ENCODE data around the gene HIRA. TPM values are rescaled to one million over a fixed set of nuclear protein-coding genes. Genes with fewer than 3 reads are reported as not detected.

HIRA gene
- total and polyA plus RNA-seq, 2 experiments from 2014 or later = 2.7 to 18.6 TPM

- no peaks in the 10 kb centered on the region for H3F3A ChIP-seq (ENCODE audit: insufficient read depth)
- H3K27ac ChIP-seq = no peak overlapping the region
- H3K4me2 ChIP-seq (ENCODE audit: unreplicated experiment) = no peak overlapping the region
- peaks cover 27% of the 10 kb centered on the region; the same call in 1 of the 2 replicates for H3K36me3 ChIP-seq (ENCODE audit: low read depth)
- no peaks in the 10 kb centered on the region for H3K79me2 ChIP-seq (ENCODE audit: insufficient read depth)
- H3K9ac ChIP-seq = no peak overlapping the region
- TF ChIP-seq EZH2 (IDR thresholded peaks at IDR 0.05; ENCODE audit: insufficient read depth, poor library complexity, severe bottlenecking) = no peak
- no peak for TF ChIP-seq EZH2phosphoT487 (IDR thresholded peaks at IDR 0.05; ENCODE audit: insufficient read depth, low read depth)
- H2AFZ ChIP-seq = no peak overlapping the region
- DNase-seq = no peak
- H4K20me1 ChIP-seq (ENCODE audit: insufficient read depth) = no peaks in the 10 kb centered on the region
- no peaks in the 10 kb centered on the region for H3K27me3 ChIP-seq (replicated peaks; ENCODE audit: insufficient read depth)
- H3K4me1 ChIP-seq (ENCODE audit: insufficient read depth) = no peaks in the 10 kb centered on the region
- 97 to 99% methylated on average over 9 of the region's 9 CpGs for WGBS, 2 experiments (ENCODE audit: low coverage in 1 of 2, low lambda C conversion rate in 2 of 2, missing lambda C conversion rate in 2 of 2)
- H3K9me3 ChIP-seq (ENCODE audit: low read depth) = no peaks in the 10 kb centered on the region
- H3K4me3 ChIP-seq = no peak overlapping the region
- in situ Hi-C loops (cut with MboI) = loop anchor here (10.0 kb wide), 1 partner anchor 64 kb away; no protein-coding TSS in a partner anchor
- no peaks in the 10 kb centered on the region for H3K9me2 ChIP-seq (ENCODE audit: insufficient read depth)
Measured at GRCh38 chr22:19350947-19351346, 80.6 kb downstream of the HIRA start.

- Histone ChIP-seq H3K4me1 (ENCODE audit: insufficient read depth) (no peaks in the 10 kb centered on the region), H3K27ac (no peak overlapping the region), H4K20me1 (ENCODE audit: insufficient read depth) (no peaks in the 10 kb centered on the region), H3K79me2 (ENCODE audit: insufficient read depth) (no peaks in the 10 kb centered on the region), H3K36me3 (ENCODE audit: low read depth) (peaks cover 32% of the 10 kb centered on the region; the same call in 1 of the 2 replicates), H3K4me3 (no peak overlapping the region), H3K4me2 (ENCODE audit: unreplicated experiment) (no peak overlapping the region), H3K9me3 (ENCODE audit: low read depth) (no peaks in the 10 kb centered on the region), H3K9ac (no peak overlapping the region), H2AFZ (no peak overlapping the region), H3F3A (ENCODE audit: insufficient read depth) (no peaks in the 10 kb centered on the region), H3K9me2 (ENCODE audit: insufficient read depth) (no peaks in the 10 kb centered on the region), H3K27me3 (replicated peaks; ENCODE audit: insufficient read depth) (no peaks in the 10 kb centered on the region)
- no peak for TF ChIP-seq EZH2 (IDR thresholded peaks at IDR 0.05; ENCODE audit: insufficient read depth, poor library complexity, severe bottlenecking)
- no peak for TF ChIP-seq EZH2phosphoT487 (IDR thresholded peaks at IDR 0.05; ENCODE audit: insufficient read depth, low read depth)
- in situ Hi-C loops (cut with MboI) = loop anchor here (10.0 kb wide), 1 partner anchor 64 kb away; no protein-coding TSS in a partner anchor
- DNase-seq = no peak
- WGBS, 2 experiments (ENCODE audit: low coverage in 1 of 2, low lambda C conversion rate in 2 of 2, missing lambda C conversion rate in 2 of 2) = 100% methylated on average over 1 of the region's 1 CpG
Measured at GRCh38 chr22:19350476-19350859, 81.1 kb downstream of the HIRA start.

DNA sequence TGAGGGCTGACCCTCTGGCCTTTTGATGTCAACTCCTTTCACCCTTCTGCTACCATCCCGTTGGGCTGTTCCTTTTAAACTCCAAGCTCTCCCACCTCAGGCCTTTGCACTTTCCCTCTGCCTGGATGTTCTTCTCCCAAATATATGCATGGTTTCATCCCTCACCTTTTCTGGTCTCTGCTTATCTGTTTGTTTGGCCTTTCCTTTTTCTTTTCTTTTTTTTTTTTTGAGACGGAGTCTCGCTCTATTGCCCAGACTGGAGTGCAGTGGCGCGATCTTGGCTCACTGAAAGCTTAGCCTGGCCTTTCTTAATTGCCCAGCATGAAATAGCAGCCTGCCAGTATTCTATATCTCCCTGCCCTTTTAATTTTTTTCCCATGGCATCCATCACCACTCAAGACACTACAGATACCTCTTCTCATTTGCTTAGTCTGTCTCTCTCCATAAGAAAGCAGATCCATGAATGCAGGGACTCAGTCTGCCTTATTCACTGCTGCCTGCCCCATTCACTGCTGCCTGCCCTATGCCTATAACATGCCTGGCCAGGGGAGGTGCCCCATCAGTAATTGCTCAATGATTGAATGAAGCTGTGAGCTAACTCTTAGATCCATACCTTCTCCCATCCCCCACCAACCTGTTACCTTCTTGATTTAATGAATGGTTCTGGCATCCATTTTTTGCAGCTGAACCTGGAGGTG is 81.6 kb downstream of the HIRA start:
- TF ChIP-seq EZH2phosphoT487 (IDR thresholded peaks at IDR 0.05; ENCODE audit: insufficient read depth, low read depth) (no peak), EZH2 (IDR thresholded peaks at IDR 0.05; ENCODE audit: insufficient read depth, poor library complexity, severe bottlenecking) (no peak)
- no peak overlapping the region for H3K27ac ChIP-seq
- DNase-seq = no peak
- H3K4me3 ChIP-seq = no peak overlapping the region
- no peaks in the 10 kb centered on the region for H3K27me3 ChIP-seq (replicated peaks; ENCODE audit: insufficient read depth)
- no peaks in the 10 kb centered on the region for H3K9me2 ChIP-seq (ENCODE audit: insufficient read depth)
- no peaks in the 10 kb centered on the region for H3K79me2 ChIP-seq (ENCODE audit: insufficient read depth)
- no peak overlapping the region for H3K9ac ChIP-seq
- 93% methylated on average over 5 of the region's 5 CpGs for WGBS, 2 experiments (ENCODE audit: low coverage in 1 of 2, low lambda C conversion rate in 2 of 2, missing lambda C conversion rate in 2 of 2)
- H4K20me1 ChIP-seq (ENCODE audit: insufficient read depth) = no peaks in the 10 kb centered on the region
- H3K36me3 ChIP-seq (ENCODE audit: low read depth) = peaks cover 31% of the 10 kb centered on the region; the same call in 1 of the 2 replicates
- H2AFZ ChIP-seq = no peak overlapping the region
- in situ Hi-C loops (cut with MboI) = loop anchor here (10.0 kb wide), 1 partner anchor 65 kb away; no protein-coding TSS in a partner anchor
- H3F3A ChIP-seq (ENCODE audit: insufficient read depth) = no peaks in the 10 kb centered on the region
- no peaks in the 10 kb centered on the region for H3K9me3 ChIP-seq (ENCODE audit: low read depth)
- H3K4me2 ChIP-seq (ENCODE audit: unreplicated experiment) = no peak overlapping the region
- H3K4me1 ChIP-seq (ENCODE audit: insufficient read depth) = no peaks in the 10 kb centered on the region

DNA sequence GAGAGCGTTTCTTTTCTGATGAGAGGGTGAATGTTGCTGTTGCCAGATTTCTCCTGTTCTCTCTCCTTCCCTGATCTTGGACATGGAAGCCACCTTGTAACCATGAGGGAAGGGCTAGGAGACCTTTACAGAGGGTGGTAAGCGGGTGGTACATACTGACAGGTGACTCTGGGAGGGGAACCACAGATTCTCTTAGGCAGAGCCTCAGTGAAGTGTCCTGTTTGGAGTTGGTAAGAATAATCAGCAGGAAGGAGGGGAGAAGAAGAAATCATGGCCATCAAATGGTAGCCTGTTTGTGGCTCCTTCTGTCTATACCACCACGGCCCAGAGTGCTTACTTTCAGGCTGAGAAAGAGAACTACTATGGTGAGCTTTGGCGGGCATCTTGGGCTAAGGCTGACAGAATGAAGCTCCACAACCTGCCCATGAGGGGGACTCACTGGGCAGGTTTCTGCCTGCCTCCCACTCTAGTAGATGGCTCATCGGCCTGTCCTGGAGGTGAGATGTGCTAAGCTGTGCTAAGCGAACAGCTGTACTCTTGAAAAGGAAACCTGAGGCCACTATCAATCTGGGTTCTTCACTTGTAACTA is 84.8 kb downstream of the HIRA start:
- Histone ChIP-seq H2AFZ (no peak overlapping the region), H3K9ac (no peak overlapping the region)

More for the DNA sequence above, 84.8 kb downstream of the HIRA start:
- TF ChIP-seq EZH2phosphoT487 (IDR thresholded peaks at IDR 0.05; ENCODE audit: insufficient read depth, low read depth) (no peak), EZH2 (IDR thresholded peaks at IDR 0.05; ENCODE audit: insufficient read depth, poor library complexity, severe bottlenecking) (no peak)
- Histone ChIP-seq H3K27me3 (replicated peaks; ENCODE audit: insufficient read depth) (no peaks in the 10 kb centered on the region), H4K20me1 (ENCODE audit: insufficient read depth) (no peaks in the 10 kb centered on the region), H3K4me1 (ENCODE audit: insufficient read depth) (no peaks in the 10 kb centered on the region), H3K4me2 (ENCODE audit: unreplicated experiment) (no peak overlapping the region), H3K79me2 (ENCODE audit: insufficient read depth) (0 out of 2 replicates have a peak, but pooled peaks cover 3% of the 10 kb centered on the region), H3K4me3 (no peak overlapping the region), H3K27ac (no peak overlapping the region), H3F3A (ENCODE audit: insufficient read depth) (no peaks in the 10 kb centered on the region), H3K9me3 (ENCODE audit: low read depth) (no peaks in the 10 kb centered on the region), H3K9me2 (ENCODE audit: insufficient read depth) (no peaks in the 10 kb centered on the region), H3K36me3 (ENCODE audit: low read depth) (peaks cover 46% of the 10 kb centered on the region)
- in situ Hi-C loops (cut with MboI) = no loop called here
- 97 to 99% methylated on average over 6 of the region's 6 CpGs for WGBS, 2 experiments (ENCODE audit: low coverage in 1 of 2, low lambda C conversion rate in 2 of 2, missing lambda C conversion rate in 2 of 2)
- no peak for DNase-seq
